GM10248 (cell line): ENCODE results near the gene WNT11.

Experiments used
- CTCF ChIA-PET: fragments of 300-600 bp; sonication (Branson Sonifier 250); formaldehyde crosslinking; extraction: SDS; loops from one replicate; lab custom pipeline; 2021; ENCODE audit warnings: antibody characterized with exemption; lab: Yijun Ruan, JAX
- POLR2A ChIA-PET: fragments of 350-650 bp; sonication (Branson Sonifier 250); formaldehyde crosslinking; extraction: SDS; loops from one replicate; lab custom pipeline; 2020; ENCODE audit warnings: antibody characterized with exemption; lab: Yijun Ruan, JAX
- DNase-seq: peaks from one replicate; pipeline ENCODE4 v3.0.0; 2012; ENCODE audit errors: extremely low spot score
- TF ChIP-seq, protein P1 (sequence below): IDR thresholded peaks from 2 replicates; pipeline ENCODE4 v1.5.1; 2012; ENCODE audit warnings: mild to moderate bottlenecking, low read depth; ENCODE audit errors: extremely low read depth, missing control alignments, control extremely low read depth

WNT11 gene

GRCh38 chr11:76151556-76152085, 54.7 kb downstream of the WNT11 start:
- TF ChIP-seq, protein P1, sequence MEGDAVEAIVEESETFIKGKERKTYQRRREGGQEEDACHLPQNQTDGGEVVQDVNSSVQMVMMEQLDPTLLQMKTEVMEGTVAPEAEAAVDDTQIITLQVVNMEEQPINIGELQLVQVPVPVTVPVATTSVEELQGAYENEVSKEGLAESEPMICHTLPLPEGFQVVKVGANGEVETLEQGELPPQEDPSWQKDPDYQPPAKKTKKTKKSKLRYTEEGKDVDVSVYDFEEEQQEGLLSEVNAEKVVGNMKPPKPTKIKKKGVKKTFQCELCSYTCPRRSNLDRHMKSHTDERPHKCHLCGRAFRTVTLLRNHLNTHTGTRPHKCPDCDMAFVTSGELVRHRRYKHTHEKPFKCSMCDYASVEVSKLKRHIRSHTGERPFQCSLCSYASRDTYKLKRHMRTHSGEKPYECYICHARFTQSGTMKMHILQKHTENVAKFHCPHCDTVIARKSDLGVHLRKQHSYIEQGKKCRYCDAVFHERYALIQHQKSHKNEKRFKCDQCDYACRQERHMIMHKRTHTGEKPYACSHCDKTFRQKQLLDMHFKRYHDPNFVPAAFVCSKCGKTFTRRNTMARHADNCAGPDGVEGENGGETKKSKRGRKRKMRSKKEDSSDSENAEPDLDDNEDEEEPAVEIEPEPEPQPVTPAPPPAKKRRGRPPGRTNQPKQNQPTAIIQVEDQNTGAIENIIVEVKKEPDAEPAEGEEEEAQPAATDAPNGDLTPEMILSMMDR, result no peak
- DNase-seq, result no peak
- ChIA-PET POLR2A (no interaction called here), CTCF (interaction anchor here (0.6 to 3.2 kb wide), 81 partner anchors 8 to 553 kb away, joined by 3 to 70 read pairs (median 5); partner anchors contain the start of gene MOGAT2)

- ChIA-PET POLR2A (no interaction called here), CTCF (interaction anchor here (0.8 to 2.9 kb wide), 5 partner anchors 57 to 347 kb away, joined by 3 to 9 read pairs (median 8); no protein-coding TSS in a partner anchor)
- no peak for DNase-seq
- TF ChIP-seq, protein P1, result no peak
Measured at GRCh38 chr11:76150141-76150540, 56.2 kb downstream of the WNT11 start.

DNA sequence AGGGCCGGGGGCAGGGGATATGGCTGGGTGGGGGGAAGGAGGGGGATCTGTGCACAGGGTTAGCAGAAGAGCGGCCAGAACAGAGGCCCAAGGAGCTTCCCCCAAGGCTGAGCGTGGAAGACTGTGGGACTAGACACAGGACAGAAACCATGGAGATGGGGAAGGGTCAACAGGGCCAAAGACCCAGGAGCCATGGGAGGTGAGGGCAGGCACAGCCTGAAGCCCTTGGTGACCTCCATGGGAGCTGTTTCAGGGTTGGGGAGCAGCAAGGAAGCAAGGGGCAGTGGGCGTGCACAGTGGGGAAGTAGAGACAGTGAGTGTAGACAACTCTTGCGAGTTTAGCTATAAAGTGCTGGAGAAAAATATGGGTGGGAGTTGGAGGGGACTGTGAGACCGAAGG, 56.6 kb downstream of the WNT11 start:
- CTCF ChIA-PET, result interaction anchor here (0.8 to 2.9 kb wide), 5 partner anchors 58 to 347 kb away, joined by 3 to 9 read pairs (median 8); no protein-coding TSS in a partner anchor

GRCh38 chr11:76148941-76149613, 57.2 kb downstream of the WNT11 start:
- ChIA-PET POLR2A (no interaction called here), CTCF (interaction anchor here (1.5 to 2.9 kb wide), 4 partner anchors 59 to 346 kb away, joined by 5 to 9 read pairs (median 8); no protein-coding TSS in a partner anchor)
- TF ChIP-seq, protein P1, result no peak
- DNase-seq, result no peak

More for the DNA sequence above, 56.6 kb downstream of the WNT11 start:
- no peak for DNase-seq
- TF ChIP-seq, protein P1, result no peak
- POLR2A ChIA-PET, result no interaction called here

DNA sequence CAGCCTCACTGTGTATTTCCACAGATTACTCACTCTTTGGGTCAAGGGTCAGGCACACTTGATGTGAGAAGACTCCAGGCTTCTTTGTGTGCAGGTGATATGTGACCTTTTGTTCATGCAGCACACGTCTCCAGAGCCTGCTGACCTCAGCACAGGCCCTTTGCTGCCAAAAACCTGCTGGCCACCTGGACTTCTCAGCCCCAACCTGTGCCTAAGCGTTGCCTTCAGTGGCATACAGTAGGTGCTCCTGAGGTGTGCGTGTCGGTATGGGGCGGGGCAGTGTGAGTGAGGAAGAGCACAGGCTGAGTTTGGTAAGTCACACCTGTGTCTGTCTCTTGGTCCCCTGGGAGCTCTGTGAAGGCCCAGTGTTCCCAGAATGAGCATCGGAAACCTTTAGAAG, 58.1 kb downstream of the WNT11 start:
- ChIA-PET POLR2A (no interaction called here), CTCF (interaction anchor here (2.9 kb wide), 1 partner anchor 345 kb away, joined by 8 read pairs; no protein-coding TSS in a partner anchor)
- TF ChIP-seq, protein P1, result no peak
- no peak for DNase-seq

DNA sequence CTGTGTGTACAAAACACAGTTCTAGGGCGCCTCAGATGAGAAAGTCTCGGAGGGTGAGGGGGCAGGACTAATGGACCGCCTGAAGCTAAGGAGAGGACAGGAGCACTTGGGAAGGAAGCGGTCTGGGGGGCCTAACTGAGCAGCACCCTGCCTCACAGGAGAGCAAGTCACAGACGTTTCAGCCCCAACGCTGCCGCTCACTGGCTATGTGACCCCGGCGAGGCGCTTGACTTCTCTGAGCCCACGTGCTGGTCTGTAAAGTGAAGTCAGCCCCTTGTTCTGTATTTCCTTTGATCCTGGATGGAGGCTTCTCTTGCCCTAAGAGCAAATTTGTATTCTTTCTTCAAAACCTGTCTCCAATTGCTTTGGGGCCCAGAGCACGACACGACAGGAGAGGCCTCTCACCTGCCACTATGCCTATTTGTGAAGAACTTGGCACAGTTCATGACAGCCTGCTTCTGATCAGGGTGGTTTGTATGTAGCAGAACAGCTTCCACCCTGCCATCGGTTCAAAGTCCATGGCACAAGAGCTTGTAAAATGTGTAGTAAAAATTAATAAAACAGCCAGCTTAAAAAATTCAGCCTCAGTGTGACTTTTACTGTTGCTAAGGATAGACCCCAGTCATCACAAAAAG, 59.1 kb downstream of the WNT11 start:
- DNase-seq, result no peak
- ChIA-PET CTCF (interaction anchor here (0.9 to 2.9 kb wide), 7 partner anchors 15 to 441 kb away, joined by 3 to 8 read pairs (median 5); no protein-coding TSS in a partner anchor), POLR2A (no interaction called here)
- TF ChIP-seq, protein P1, result no peak
